RWPE1 (cell line): Measurements from ENCODE around the gene PDPN.
A peak's percentile ranks its signal among the peaks of the same experiment; 100 is the strongest.

Experiments used
- CTCF ChIA-PET: fragments of 350-600 bp; sonication (Branson Sonifier 250); formaldehyde crosslinking; extraction: SDS; loops from one replicate; lab custom pipeline; 2021; lab: Yijun Ruan, JAX
- POLR2A ChIA-PET: fragments of 400-600 bp; formaldehyde crosslinking; extraction: SDS; loops from one replicate; lab custom pipeline; 2020; ENCODE audit warnings: antibody characterized with exemption; ENCODE audit not compliant: low non-redundant PET; lab: Yijun Ruan, JAX
- DNase-seq: peaks from one replicate; pipeline ENCODE4 v3.0.0; 2012; ENCODE audit warnings: low spot score
- H3K27ac ChIP-seq: fragments of 450-650 bp; 2 replicates; pipeline ENCODE4 v1.5.1; 2017
- CTCF ChIP-seq: fragments of 450-650 bp; conservative IDR thresholded peaks from 2 replicates; pipeline ENCODE4 v1.5.1; 2017; ENCODE audit warnings: low read depth, mild to moderate bottlenecking

The PDPN gene

GRCh38 chr1:13604176-13604575 is 20.5 kb downstream of the PDPN start:
- DNase-seq, result no peak
- POLR2A ChIA-PET, result no interaction called here
- CTCF ChIA-PET, result interaction anchor here (0.6 kb wide), 1 partner anchor 362 kb away, joined by 11 read pairs; no protein-coding TSS in a partner anchor

GRCh38 chr1:13604721-13605120 is 21.1 kb downstream of the PDPN start:
- DNase-seq, result no peak
- TF ChIP-seq CTCF, result no peak
- H3K27ac ChIP-seq, result no peak overlapping the region
- POLR2A ChIA-PET, result no interaction called here
- CTCF ChIA-PET, result no interaction called here

More at GRCh38 chr1:13604176-13604575, 20.5 kb downstream of the PDPN start:
- no peak for TF ChIP-seq CTCF
- peak overlapping the region; percentile 63 for H3K27ac ChIP-seq

- peak; percentile 57 for DNase-seq
- ChIA-PET POLR2A (no interaction called here), CTCF (no interaction called here)
- H3K27ac ChIP-seq, result peak overlapping the region; percentile 70
- TF ChIP-seq CTCF, result no peak
Measured at GRCh38 chr1:13605159-13605558, 21.5 kb downstream of the PDPN start.

- ChIA-PET POLR2A (no interaction called here), CTCF (no interaction called here)
- no peak for DNase-seq
- no peak overlapping the region for H3K27ac ChIP-seq
- no peak for TF ChIP-seq CTCF
Measured at GRCh38 chr1:13607002-13607401, 23.4 kb downstream of the PDPN start.

GRCh38 chr1:13616234-13616633 is 32.6 kb downstream of the PDPN start:
- no peak for TF ChIP-seq CTCF

GRCh38 chr1:13617108-13617507 is 33.5 kb downstream of the PDPN start:
- peak overlapping the region; percentile 62 for H3K27ac ChIP-seq
- CTCF ChIA-PET, result no interaction called here
- DNase-seq, result no peak
- POLR2A ChIA-PET, result interaction anchor here (0.7 kb wide), 1 partner anchor 38 kb away, joined by 3 read pairs; no protein-coding TSS in a partner anchor
- TF ChIP-seq CTCF, result no peak

More at GRCh38 chr1:13616234-13616633, 32.6 kb downstream of the PDPN start:
- H3K27ac ChIP-seq, result peak overlapping the region; percentile 40; the same call in 1 of the 2 replicates
- CTCF ChIA-PET, result interaction anchor here (0.6 kb wide), 1 partner anchor 338 kb away, joined by 4 read pairs; no protein-coding TSS in a partner anchor
- POLR2A ChIA-PET, result interaction anchor here (0.7 kb wide), 1 partner anchor 37 kb away, joined by 3 read pairs; no protein-coding TSS in a partner anchor
- DNase-seq, result no peak
